Neural cell (in vitro differentiated cells): Measurements from ENCODE around the gene KIRREL3.

Source experiments
- EP300 ChIP-seq: fragments of 450-650 bp; conservative IDR thresholded peaks from 2 replicates; pipeline ENCODE4 v1.6.1; 2014; ENCODE audit warnings: antibody characterized with exemption, mild to moderate bottlenecking, moderate library complexity; ENCODE audit not compliant: poor library complexity, severe bottlenecking
- EZH2 ChIP-seq: fragments of 200-600, 300-800 bp; shearing (Covaris generic), sonication (generic); IDR thresholded peaks from 2 replicates; pipeline ENCODE4 v1.6.1; 2014; ENCODE audit warnings: antibody characterized with exemption, low read length, borderline replicate concordance, mild to moderate bottlenecking; ENCODE audit not compliant: insufficient read depth, poor library complexity, severe bottlenecking
- POLR2AphosphoS5 ChIP-seq: IDR thresholded peaks from 2 replicates; pipeline ENCODE4 v1.6.1; 2012
- RAD21 ChIP-seq: fragments of 450-650 bp; conservative IDR thresholded peaks from 2 replicates; pipeline ENCODE4 v1.6.1; 2014; ENCODE audit warnings: antibody characterized with exemption, mild to moderate bottlenecking, moderate library complexity
- TF ChIP-seq, protein P1 (sequence below): fragments of 450-650 bp; IDR thresholded peaks from 2 replicates; pipeline ENCODE4 v1.5.1; 2014; ENCODE audit warnings: antibody characterized with exemption, mild to moderate bottlenecking, moderate library complexity; ENCODE audit not compliant: poor library complexity, severe bottlenecking
- TF ChIP-seq, protein P2 (sequence below): IDR thresholded peaks from 2 replicates; pipeline ENCODE4 v1.6.1; 2012; ENCODE audit warnings: borderline replicate concordance

DNA sequence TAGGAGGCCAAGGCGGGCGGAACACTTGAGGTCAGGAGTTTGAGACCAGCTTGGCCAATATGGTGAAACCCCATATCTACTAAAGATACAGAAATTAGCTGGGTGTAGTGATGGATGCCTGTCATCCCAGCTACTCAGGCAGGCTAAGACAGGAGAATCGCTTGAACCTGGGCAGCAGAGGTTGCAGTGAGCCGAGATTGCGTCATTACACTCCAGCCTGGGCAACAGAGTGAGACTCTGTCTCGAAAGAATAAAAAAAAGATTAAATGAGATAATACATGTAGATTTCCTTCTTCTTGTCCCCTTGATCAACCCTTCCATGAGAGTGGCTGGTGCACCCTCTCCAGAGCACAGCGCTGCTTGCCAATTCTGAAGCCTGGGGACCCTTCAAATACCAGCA, 538.1 kb downstream of the KIRREL3 start:
- TF ChIP-seq, protein P1, sequence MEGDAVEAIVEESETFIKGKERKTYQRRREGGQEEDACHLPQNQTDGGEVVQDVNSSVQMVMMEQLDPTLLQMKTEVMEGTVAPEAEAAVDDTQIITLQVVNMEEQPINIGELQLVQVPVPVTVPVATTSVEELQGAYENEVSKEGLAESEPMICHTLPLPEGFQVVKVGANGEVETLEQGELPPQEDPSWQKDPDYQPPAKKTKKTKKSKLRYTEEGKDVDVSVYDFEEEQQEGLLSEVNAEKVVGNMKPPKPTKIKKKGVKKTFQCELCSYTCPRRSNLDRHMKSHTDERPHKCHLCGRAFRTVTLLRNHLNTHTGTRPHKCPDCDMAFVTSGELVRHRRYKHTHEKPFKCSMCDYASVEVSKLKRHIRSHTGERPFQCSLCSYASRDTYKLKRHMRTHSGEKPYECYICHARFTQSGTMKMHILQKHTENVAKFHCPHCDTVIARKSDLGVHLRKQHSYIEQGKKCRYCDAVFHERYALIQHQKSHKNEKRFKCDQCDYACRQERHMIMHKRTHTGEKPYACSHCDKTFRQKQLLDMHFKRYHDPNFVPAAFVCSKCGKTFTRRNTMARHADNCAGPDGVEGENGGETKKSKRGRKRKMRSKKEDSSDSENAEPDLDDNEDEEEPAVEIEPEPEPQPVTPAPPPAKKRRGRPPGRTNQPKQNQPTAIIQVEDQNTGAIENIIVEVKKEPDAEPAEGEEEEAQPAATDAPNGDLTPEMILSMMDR, result no peak
- TF ChIP-seq POLR2AphosphoS5 (no peak), EZH2 (no peak), EP300 (no peak), RAD21 (no peak)
- TF ChIP-seq, protein P2, sequence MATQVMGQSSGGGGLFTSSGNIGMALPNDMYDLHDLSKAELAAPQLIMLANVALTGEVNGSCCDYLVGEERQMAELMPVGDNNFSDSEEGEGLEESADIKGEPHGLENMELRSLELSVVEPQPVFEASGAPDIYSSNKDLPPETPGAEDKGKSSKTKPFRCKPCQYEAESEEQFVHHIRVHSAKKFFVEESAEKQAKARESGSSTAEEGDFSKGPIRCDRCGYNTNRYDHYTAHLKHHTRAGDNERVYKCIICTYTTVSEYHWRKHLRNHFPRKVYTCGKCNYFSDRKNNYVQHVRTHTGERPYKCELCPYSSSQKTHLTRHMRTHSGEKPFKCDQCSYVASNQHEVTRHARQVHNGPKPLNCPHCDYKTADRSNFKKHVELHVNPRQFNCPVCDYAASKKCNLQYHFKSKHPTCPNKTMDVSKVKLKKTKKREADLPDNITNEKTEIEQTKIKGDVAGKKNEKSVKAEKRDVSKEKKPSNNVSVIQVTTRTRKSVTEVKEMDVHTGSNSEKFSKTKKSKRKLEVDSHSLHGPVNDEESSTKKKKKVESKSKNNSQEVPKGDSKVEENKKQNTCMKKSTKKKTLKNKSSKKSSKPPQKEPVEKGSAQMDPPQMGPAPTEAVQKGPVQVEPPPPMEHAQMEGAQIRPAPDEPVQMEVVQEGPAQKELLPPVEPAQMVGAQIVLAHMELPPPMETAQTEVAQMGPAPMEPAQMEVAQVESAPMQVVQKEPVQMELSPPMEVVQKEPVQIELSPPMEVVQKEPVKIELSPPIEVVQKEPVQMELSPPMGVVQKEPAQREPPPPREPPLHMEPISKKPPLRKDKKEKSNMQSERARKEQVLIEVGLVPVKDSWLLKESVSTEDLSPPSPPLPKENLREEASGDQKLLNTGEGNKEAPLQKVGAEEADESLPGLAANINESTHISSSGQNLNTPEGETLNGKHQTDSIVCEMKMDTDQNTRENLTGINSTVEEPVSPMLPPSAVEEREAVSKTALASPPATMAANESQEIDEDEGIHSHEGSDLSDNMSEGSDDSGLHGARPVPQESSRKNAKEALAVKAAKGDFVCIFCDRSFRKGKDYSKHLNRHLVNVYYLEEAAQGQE, result no peak
